GM13977 (cell line): ENCODE data around the gene SLC7A1.

Experiments
- DNase-seq: peaks from one replicate; pipeline ENCODE4 v3.0.0; 2012; ENCODE audit warnings: low spot score
- CTCF ChIP-seq: IDR thresholded peaks from 2 replicates; pipeline ENCODE4 v1.5.1; 2012; ENCODE audit warnings: mild to moderate bottlenecking, control low read depth; ENCODE audit not compliant: insufficient read depth; ENCODE audit errors: extremely low read depth, missing control alignments
- in situ Hi-C: fragments of 300-500 bp; cut with MboI; formaldehyde crosslinking; loops from one replicate; pipeline ENCODE4 v1.12.0; 2022; ENCODE audit warnings: low sequenced_read_pairs, low pct_unique_long_range_greater_than_20kb, mixed read lengths, inconsistent platforms; ENCODE audit not compliant: unreplicated experiment

Gene SLC7A1

GRCh38 chr13:29542381-29542780 is 53.1 kb downstream of the SLC7A1 start:
- no peak for DNase-seq
- in situ Hi-C loops = no loop called here
- TF ChIP-seq CTCF = no peak

GRCh38 chr13:29541400-29541799 is 54.1 kb downstream of the SLC7A1 start:
- in situ Hi-C loops = no loop called here
- TF ChIP-seq CTCF = no peak
- DNase-seq = no peak

- in situ Hi-C loops = no loop called here
- no peak for TF ChIP-seq CTCF
- no peak for DNase-seq
Observed at GRCh38 chr13:29540799-29541198, 54.7 kb downstream of the SLC7A1 start.

- in situ Hi-C loops = no loop called here
- no peak for TF ChIP-seq CTCF
Observed at GRCh38 chr13:29540334-29540733, 55.2 kb downstream of the SLC7A1 start.

GRCh38 chr13:29539856-29540255 is 55.6 kb downstream of the SLC7A1 start:
- TF ChIP-seq CTCF = no peak
- in situ Hi-C loops = no loop called here
- DNase-seq = no peak

More at GRCh38 chr13:29540334-29540733, 55.2 kb downstream of the SLC7A1 start:
- DNase-seq = no peak

- DNase-seq = no peak
- in situ Hi-C loops = no loop called here
- TF ChIP-seq CTCF = no peak
Observed at GRCh38 chr13:29538652-29539040, 56.8 kb downstream of the SLC7A1 start.

GRCh38 chr13:29537736-29538651 is 57.5 kb downstream of the SLC7A1 start:
- TF ChIP-seq CTCF = no peak
- in situ Hi-C loops = no loop called here
- no peak for DNase-seq
